ENCODE results near the gene HPSE2. TPM values are rescaled to one million over a fixed set of nuclear protein-coding genes. Genes with fewer than 3 reads are reported as not detected.
"Not testable (repeated sequence)": the region's sequence is repeated elsewhere in the genome, so short reads cannot be mapped to it uniquely, and the experiment has no call there.

Gene HPSE2
- total and polyA plus RNA-seq, 7 donors = under 0.01 to 11.8 (median 4.8) TPM

DNA sequence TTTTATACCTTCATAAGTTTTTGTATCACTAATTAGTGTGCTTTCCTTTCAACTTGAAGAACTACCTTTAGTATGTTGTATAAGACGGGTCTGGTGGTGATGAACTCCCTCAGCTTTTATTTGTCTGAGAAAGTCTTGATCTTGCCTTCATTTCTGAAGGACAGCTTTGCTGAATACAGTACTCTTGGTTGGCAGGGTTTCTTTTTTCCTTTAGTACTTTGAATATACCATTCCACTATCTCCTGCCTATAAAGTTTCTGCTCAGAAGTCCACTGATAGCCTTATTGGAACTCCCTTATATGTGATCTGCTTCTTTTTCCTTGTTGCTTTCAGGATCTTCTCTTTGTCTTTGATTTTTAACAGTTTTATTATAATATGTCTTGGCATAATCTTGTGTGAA lies 230.9 kb downstream of the HPSE2 start:
- Histone ChIP-seq H3K4me1 (peaks cover 0 to 4% (median 0%) of the 10 kb centered on the region in 4 donors), H3K27ac (no peak overlapping the region), H3K36me3 (no peaks in the 10 kb centered on the region), H3K4me3 (no peak overlapping the region), H3K9me3 (peaks cover 0 to 5% (median 4%) of the 10 kb centered on the region in 4 donors), H3K27me3 (no peaks in the 10 kb centered on the region)
- WGBS, 2 donors = 88 to 89% methylated on average over 1 of the region's 1 CpG
- DNase-seq = no peak
- intact Hi-C loops (cut with DNase I) = no loop called here
- no peak for TF ChIP-seq EP300 (IDR thresholded peaks at IDR 0.05)

DNA sequence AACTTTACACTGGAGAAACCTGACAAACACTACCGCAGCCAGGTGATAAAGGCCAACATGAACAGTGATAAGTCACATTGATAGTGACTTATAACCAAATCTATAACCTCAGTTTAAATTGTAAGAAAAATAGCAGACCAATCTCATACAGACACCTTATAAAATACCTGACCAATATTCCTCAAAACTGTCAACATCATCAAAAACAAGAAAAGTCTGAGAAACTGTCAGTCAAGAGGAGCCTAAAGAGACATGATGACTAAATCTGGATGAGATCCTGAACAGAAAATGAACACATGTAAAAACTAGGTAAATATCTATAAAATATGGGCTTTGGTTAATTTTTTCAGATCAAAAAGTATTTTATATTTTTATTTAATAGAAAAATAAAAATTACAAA lies 233.3 kb downstream of the HPSE2 start:
- intact Hi-C loops (cut with DNase I) = no loop called here
- peaks cover 0 to 5% (median 4%) of the 10 kb centered on the region in 4 donors for H3K9me3 ChIP-seq
- no peaks in the 10 kb centered on the region for H3K27me3 ChIP-seq
- H3K27ac ChIP-seq = no peak overlapping the region
- no peak overlapping the region for H3K4me3 ChIP-seq
- H3K4me1 ChIP-seq = no peaks in the 10 kb centered on the region
- no peak for DNase-seq
- WGBS, 2 donors = 99 to 100% methylated on average over 1 of the region's 1 CpG
- TF ChIP-seq CTCF (IDR thresholded peaks at IDR 0.05) = no peak
- no peak for TF ChIP-seq EP300 (IDR thresholded peaks at IDR 0.05)
- TF ChIP-seq POLR2AphosphoS5 (IDR thresholded peaks at IDR 0.05) = no peak
- no peak for TF ChIP-seq POLR2A (IDR thresholded peaks at IDR 0.05)
- H3K36me3 ChIP-seq = no peaks in the 10 kb centered on the region

- Histone ChIP-seq H3K9me3 (no peaks in the 10 kb centered on the region), H3K27ac (no peak overlapping the region), H3K27me3 (no peaks in the 10 kb centered on the region), H3K4me3 (no peak overlapping the region), H3K4me1 (no peaks in the 10 kb centered on the region), H3K36me3 (no peaks in the 10 kb centered on the region)
- no peak for DNase-seq
- no peak for TF ChIP-seq EP300 (IDR thresholded peaks at IDR 0.05)
- WGBS, 2 donors = 73 to 89% methylated on average over 4 of the region's 4 CpGs
- intact Hi-C loops (cut with DNase I) = no loop called here
Measured at GRCh38 chr10:98997596-98997995, 238.1 kb downstream of the HPSE2 start.

DNA sequence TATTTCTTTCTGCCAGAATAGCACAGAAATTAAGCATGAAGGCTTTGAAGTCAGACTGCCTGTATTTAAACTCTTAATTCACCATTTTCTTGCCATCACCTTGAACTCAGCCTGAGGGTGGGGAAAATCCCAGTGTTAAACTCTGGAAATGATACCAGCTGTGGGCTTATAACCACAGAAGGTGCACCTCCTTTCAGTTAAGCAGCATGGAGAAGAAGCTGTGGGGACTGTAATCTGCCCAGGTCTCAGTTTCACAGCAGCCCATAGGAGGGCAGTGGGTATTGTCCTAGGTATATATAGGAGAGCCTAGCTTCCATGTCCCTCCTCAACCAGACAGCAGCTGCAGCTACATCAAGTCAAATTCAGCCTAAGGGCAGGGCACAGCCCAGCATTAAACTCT lies 241.6 kb downstream of the HPSE2 start:
- no peaks in the 10 kb centered on the region for H3K4me1 ChIP-seq
- intact Hi-C loops (cut with DNase I) = no loop called here
- H3K27ac ChIP-seq = no peak overlapping the region
- H3K36me3 ChIP-seq = no peaks in the 10 kb centered on the region
- H3K4me3 ChIP-seq = no peak overlapping the region
- no peak for TF ChIP-seq EP300 (IDR thresholded peaks at IDR 0.05)
- no peak for TF ChIP-seq CTCF (IDR thresholded peaks at IDR 0.05)
- no peak for TF ChIP-seq POLR2A (IDR thresholded peaks at IDR 0.05)
- no peak for TF ChIP-seq POLR2AphosphoS5 (IDR thresholded peaks at IDR 0.05)
- DNase-seq = no peak
- no peaks in the 10 kb centered on the region for H3K9me3 ChIP-seq
- no peaks in the 10 kb centered on the region for H3K27me3 ChIP-seq

DNA sequence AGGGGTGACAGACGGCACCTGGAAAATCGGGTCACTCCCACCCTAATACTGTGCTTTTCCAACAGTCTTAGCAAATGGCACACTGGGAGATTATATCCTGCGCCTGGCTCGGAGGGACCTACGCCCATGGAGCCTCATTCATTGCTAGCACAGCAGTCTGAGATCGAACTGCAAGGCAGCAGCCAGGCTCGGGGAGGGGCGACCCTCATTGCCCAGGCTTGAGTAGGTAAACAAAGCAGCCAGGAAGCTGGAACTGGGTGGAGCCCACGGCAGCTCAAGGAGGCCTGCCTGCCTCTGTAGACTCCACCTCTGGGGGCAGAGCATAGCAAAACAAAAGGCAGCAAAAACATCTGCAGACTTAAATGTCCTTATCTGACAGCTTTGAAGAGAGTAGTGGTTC lies 251.9 kb downstream of the HPSE2 start:
- H3K4me1 ChIP-seq; DNase-seq; H3K36me3 ChIP-seq; intact Hi-C loops (cut with DNase I); H3K9me3 ChIP-seq; H3K27ac ChIP-seq; H3K4me3 ChIP-seq; H3K27me3 ChIP-seq: not testable (repeated sequence)
- WGBS, 2 donors = 66 to 80% methylated on average over 9 of the region's 9 CpGs

- intact Hi-C loops (cut with DNase I) = no loop called here
- no peaks in the 10 kb centered on the region for H3K9me3 ChIP-seq
- DNase-seq = no peak
- H3K36me3 ChIP-seq = no peaks in the 10 kb centered on the region
- 60 to 75% methylated on average over 5 of the region's 5 CpGs for WGBS, 2 donors
- TF ChIP-seq EP300 (IDR thresholded peaks at IDR 0.05) (no peak), POLR2A (IDR thresholded peaks at IDR 0.05) (no peak), CTCF (IDR thresholded peaks at IDR 0.05) (no peak), POLR2AphosphoS5 (IDR thresholded peaks at IDR 0.05) (no peak)
- no peaks in the 10 kb centered on the region for H3K27me3 ChIP-seq
- no peak overlapping the region for H3K4me3 ChIP-seq
- H3K4me1 ChIP-seq = no peaks in the 10 kb centered on the region
- peak overlapping the region in 1 of 4 donors; percentile 29 for H3K27ac ChIP-seq
Measured at GRCh38 chr10:98980353-98980752, 255.3 kb downstream of the HPSE2 start.

All from sigmoid colon (tissue), 7 donors.